Gastrocnemius medialis (tissue), 4 donors: ENCODE data around the gene THRB.

Source experiments
- POLR2A ChIP-seq, 2 donors: fragments of 450-650 bp; IDR thresholded peaks; one replicate each; pipeline ENCODE4 v1.6.1; 2017; ENCODE audit warnings: antibody characterized with exemption in 2 of 2, mild to moderate bottlenecking in 2 of 2, moderate library complexity in 2 of 2
- TF ChIP-seq, protein P1 (sequence below), 5 experiments: fragments of 450-650 bp in 3 of 5; fragments of 200-600 bp in 2 of 5; sonication (generic) in 2 of 5; IDR thresholded peaks in 4 of 5; conservative IDR thresholded peaks in 1 of 5; 1 replicate in 4 of 5; 2 replicates in 1 of 5; pipeline ENCODE4 v1.5.1; 2016 to 2019; ENCODE audit warnings: antibody characterized with exemption in 5 of 5, mild to moderate bottlenecking in 3 of 5, moderate library complexity in 3 of 5

DNA sequence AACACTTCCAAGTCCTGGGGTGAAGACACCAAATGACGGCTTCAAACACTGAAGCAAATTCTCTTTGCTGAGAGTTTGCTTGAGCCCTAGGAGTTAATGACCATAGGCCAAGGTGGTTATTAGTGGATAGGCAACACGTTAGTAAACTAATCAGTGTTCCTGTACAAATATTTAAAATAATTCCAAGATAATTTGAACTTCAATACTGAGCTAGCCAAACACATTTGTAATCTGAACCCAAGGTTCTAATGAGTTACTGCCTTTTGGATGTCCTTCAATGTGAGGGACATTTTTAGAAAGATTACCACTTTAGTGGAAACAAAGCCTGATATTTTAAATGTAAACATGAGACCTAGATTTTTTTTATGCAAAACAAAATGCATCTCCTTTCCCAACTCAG lies 94.6 kb downstream of the THRB start:
- TF ChIP-seq POLR2A (IDR thresholded peaks at IDR 0.05) = no peak
- TF ChIP-seq, protein P1, sequence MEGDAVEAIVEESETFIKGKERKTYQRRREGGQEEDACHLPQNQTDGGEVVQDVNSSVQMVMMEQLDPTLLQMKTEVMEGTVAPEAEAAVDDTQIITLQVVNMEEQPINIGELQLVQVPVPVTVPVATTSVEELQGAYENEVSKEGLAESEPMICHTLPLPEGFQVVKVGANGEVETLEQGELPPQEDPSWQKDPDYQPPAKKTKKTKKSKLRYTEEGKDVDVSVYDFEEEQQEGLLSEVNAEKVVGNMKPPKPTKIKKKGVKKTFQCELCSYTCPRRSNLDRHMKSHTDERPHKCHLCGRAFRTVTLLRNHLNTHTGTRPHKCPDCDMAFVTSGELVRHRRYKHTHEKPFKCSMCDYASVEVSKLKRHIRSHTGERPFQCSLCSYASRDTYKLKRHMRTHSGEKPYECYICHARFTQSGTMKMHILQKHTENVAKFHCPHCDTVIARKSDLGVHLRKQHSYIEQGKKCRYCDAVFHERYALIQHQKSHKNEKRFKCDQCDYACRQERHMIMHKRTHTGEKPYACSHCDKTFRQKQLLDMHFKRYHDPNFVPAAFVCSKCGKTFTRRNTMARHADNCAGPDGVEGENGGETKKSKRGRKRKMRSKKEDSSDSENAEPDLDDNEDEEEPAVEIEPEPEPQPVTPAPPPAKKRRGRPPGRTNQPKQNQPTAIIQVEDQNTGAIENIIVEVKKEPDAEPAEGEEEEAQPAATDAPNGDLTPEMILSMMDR (IDR thresholded peaks at IDR 0.05 in 4 of 5, conservative IDR thresholded peaks at IDR 0.05 in 1 of 5) = no peak
